ENCODE data around the gene SKIL. TPM values are rescaled to one million over a fixed set of nuclear protein-coding genes. Genes with fewer than 3 reads are reported as not detected.

The SKIL gene
- total and polyA plus RNA-seq, 2 donors from 2014 or later, result 5.6 to 68.2 TPM

- no peak overlapping the region for H3K27ac ChIP-seq (ENCODE audit: low read depth in 2 of 2, low read length in 2 of 2)
- FAIRE-seq, result no peak
Observed at GRCh38 chr3:170330366-170330765, 27.1 kb upstream of the SKIL start.

DNA sequence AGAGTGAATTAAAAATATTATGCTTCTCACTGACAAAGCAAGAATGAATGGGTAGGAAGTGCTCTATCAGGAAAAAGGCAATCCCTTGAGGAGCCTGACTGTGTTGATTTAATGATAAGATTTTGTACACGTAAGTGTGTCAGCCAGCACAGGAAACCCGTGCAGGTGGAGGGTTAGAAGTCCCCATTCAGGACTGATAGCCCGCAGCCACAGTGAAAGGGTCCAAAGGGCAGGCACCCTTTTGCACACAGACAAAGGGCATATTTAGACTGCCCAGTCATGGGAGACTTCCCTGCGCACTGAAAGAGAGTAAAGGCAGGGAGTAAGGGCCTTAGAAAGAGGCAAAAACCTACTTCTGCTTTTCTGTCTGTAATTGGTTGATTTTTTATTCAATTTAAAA lies 26.4 kb upstream of the SKIL start:
- H3K27me3 ChIP-seq (ENCODE audit: control insufficient read depth, insufficient read depth, low read length), result no peaks in the 10 kb centered on the region
- no peak overlapping the region for H3K4me3 ChIP-seq (ENCODE audit: low read length in 3 of 3)
- no peak overlapping the region for H3K9ac ChIP-seq (ENCODE audit: low read length in 3 of 3)
- FAIRE-seq, result no peak
- intact Hi-C loops (cut with DNase I), result no loop called here
- peak in 2 of 5 donors; percentile 27 to 44 for DNase-seq
- no peaks in the 10 kb centered on the region for H3K36me3 ChIP-seq (ENCODE audit: control insufficient read depth in 2 of 3, insufficient read depth in 3 of 3, low read length in 3 of 3)
- no peaks in the 10 kb centered on the region for H3K9me3 ChIP-seq (ENCODE audit: control insufficient read depth in 2 of 3, insufficient read depth in 1 of 3, low read length in 3 of 3)
- TF ChIP-seq, protein P1, sequence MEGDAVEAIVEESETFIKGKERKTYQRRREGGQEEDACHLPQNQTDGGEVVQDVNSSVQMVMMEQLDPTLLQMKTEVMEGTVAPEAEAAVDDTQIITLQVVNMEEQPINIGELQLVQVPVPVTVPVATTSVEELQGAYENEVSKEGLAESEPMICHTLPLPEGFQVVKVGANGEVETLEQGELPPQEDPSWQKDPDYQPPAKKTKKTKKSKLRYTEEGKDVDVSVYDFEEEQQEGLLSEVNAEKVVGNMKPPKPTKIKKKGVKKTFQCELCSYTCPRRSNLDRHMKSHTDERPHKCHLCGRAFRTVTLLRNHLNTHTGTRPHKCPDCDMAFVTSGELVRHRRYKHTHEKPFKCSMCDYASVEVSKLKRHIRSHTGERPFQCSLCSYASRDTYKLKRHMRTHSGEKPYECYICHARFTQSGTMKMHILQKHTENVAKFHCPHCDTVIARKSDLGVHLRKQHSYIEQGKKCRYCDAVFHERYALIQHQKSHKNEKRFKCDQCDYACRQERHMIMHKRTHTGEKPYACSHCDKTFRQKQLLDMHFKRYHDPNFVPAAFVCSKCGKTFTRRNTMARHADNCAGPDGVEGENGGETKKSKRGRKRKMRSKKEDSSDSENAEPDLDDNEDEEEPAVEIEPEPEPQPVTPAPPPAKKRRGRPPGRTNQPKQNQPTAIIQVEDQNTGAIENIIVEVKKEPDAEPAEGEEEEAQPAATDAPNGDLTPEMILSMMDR (IDR thresholded peaks at IDR 0.05; ENCODE audit: borderline replicate concordance, extremely low read depth, insufficient read depth), result no peak
- H3K4me1 ChIP-seq (ENCODE audit: control insufficient read depth in 2 of 3, insufficient read depth in 2 of 3, low read depth in 1 of 3, low read length in 3 of 3), result peaks cover 0 to 4% (median 0%) of the 10 kb centered on the region in 3 donors
- no peak overlapping the region for H3K27ac ChIP-seq (ENCODE audit: low read depth in 2 of 2, low read length in 2 of 2)

More at GRCh38 chr3:170330366-170330765, 27.1 kb upstream of the SKIL start:
- no peak for DNase-seq
- Histone ChIP-seq H3K4me1 (ENCODE audit: control insufficient read depth in 2 of 3, insufficient read depth in 2 of 3, low read depth in 1 of 3, low read length in 3 of 3) (peaks cover 0 to 4% (median 0%) of the 10 kb centered on the region in 3 donors), H3K27me3 (ENCODE audit: control insufficient read depth, insufficient read depth, low read length) (no peaks in the 10 kb centered on the region), H3K4me3 (ENCODE audit: low read length in 3 of 3) (no peak overlapping the region), H3K36me3 (ENCODE audit: control insufficient read depth in 2 of 3, insufficient read depth in 3 of 3, low read length in 3 of 3) (no peaks in the 10 kb centered on the region), H3K9ac (ENCODE audit: low read length in 3 of 3) (no peak overlapping the region), H3K9me3 (ENCODE audit: control insufficient read depth in 2 of 3, insufficient read depth in 1 of 3, low read length in 3 of 3) (no peaks in the 10 kb centered on the region)
- TF ChIP-seq, protein P1 (IDR thresholded peaks at IDR 0.05; ENCODE audit: borderline replicate concordance, extremely low read depth, insufficient read depth), result no peak
- intact Hi-C loops (cut with DNase I), result no loop called here

DNA sequence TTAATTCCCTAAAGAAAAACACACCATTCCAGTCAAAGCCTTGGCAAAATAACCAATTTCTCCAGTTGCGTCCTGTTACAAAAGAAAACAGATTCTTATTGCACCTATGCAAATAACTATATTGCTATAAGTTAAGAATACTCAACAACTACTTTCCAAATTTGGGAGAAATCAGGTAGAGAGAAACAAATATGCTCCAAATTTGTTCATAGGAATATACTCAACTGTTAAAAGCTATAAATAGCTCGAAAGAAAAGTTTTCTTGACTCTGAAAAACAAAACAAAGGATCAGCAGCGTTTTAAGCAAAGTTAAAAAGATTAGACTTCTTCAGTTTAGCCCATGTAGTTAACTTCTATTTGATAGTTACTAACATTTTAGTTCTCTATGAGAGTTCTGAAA lies 20.1 kb upstream of the SKIL start:
- DNase-seq (no peak), FAIRE-seq (no peak)
- Histone ChIP-seq H3K36me3 (ENCODE audit: control insufficient read depth in 2 of 3, insufficient read depth in 3 of 3, low read length in 3 of 3) (no peaks in the 10 kb centered on the region), H3K9ac (ENCODE audit: low read length in 3 of 3) (no peak overlapping the region), H3K27me3 (ENCODE audit: control insufficient read depth, insufficient read depth, low read length) (no peaks in the 10 kb centered on the region), H3K9me3 (ENCODE audit: control insufficient read depth in 2 of 3, insufficient read depth in 1 of 3, low read length in 3 of 3) (no peaks in the 10 kb centered on the region), H3K27ac (ENCODE audit: low read depth in 2 of 2, low read length in 2 of 2) (no peak overlapping the region), H3K4me1 (ENCODE audit: control insufficient read depth in 2 of 3, insufficient read depth in 2 of 3, low read depth in 1 of 3, low read length in 3 of 3) (no peaks in the 10 kb centered on the region), H3K4me3 (ENCODE audit: low read length in 3 of 3) (no peak overlapping the region)
- intact Hi-C loops (cut with DNase I), result no loop called here
- TF ChIP-seq, protein P1 (IDR thresholded peaks at IDR 0.05; ENCODE audit: borderline replicate concordance, extremely low read depth, insufficient read depth), result no peak
